Measurements from ENCODE around the gene CYP2W1.
"Not testable (repeated sequence)": the region's sequence is repeated elsewhere in the genome, so short reads cannot be mapped to it uniquely, and the experiment has no call there.

Gene CYP2W1

GRCh38 chr7:936386-937054, 46.5 kb upstream of the CYP2W1 start:
- peak; percentile 94 for DNase-seq (ENCODE audit: low read depth)
- no peak for TF ChIP-seq POLR2A (IDR thresholded peaks at IDR 0.05; ENCODE audit: extremely low read depth, insufficient read length)
- TF ChIP-seq MYC (IDR thresholded peaks at IDR 0.05; ENCODE audit: low read depth, low read length): no peak
- TF ChIP-seq MAX (IDR thresholded peaks at IDR 0.05; ENCODE audit: low read depth, low read length): no peak; the same call in 1 of the 2 replicates

GRCh38 chr7:937856-938484, 45.0 kb upstream of the CYP2W1 start:
- no peak for TF ChIP-seq CTCF (IDR thresholded peaks at IDR 0.05; ENCODE audit: low read depth, low read length)
- TF ChIP-seq POLR2A (IDR thresholded peaks at IDR 0.05; ENCODE audit: extremely low read depth, insufficient read length): no peak
- no peak for TF ChIP-seq MAX (IDR thresholded peaks at IDR 0.05; ENCODE audit: low read depth, low read length)
- no peak for TF ChIP-seq MYC (IDR thresholded peaks at IDR 0.05; ENCODE audit: low read depth, low read length)
- DNase-seq (ENCODE audit: low read depth): peak; percentile 35
- no peak overlapping the region for H3K4me3 ChIP-seq (ENCODE audit: low read depth, low read length)

More at GRCh38 chr7:936386-937054, 46.5 kb upstream of the CYP2W1 start:
- no peak overlapping the region for H3K4me3 ChIP-seq (ENCODE audit: low read depth, low read length)

- DNase-seq (ENCODE audit: low read depth): no peak
- TF ChIP-seq MYC (IDR thresholded peaks at IDR 0.05; ENCODE audit: low read depth, low read length) (no peak), MAX (IDR thresholded peaks at IDR 0.05; ENCODE audit: low read depth, low read length) (no peak), CTCF (IDR thresholded peaks at IDR 0.05; ENCODE audit: low read depth, low read length) (no peak), POLR2A (IDR thresholded peaks at IDR 0.05; ENCODE audit: extremely low read depth, insufficient read length) (no peak)
Measured at GRCh38 chr7:938546-939185, 44.3 kb upstream of the CYP2W1 start.

GRCh38 chr7:939843-940242, 43.1 kb upstream of the CYP2W1 start:
- TF ChIP-seq CTCF (IDR thresholded peaks at IDR 0.05; ENCODE audit: low read depth, low read length) (no peak), POLR2A (IDR thresholded peaks at IDR 0.05; ENCODE audit: extremely low read depth, insufficient read length) (no peak), MYC (IDR thresholded peaks at IDR 0.05; ENCODE audit: low read depth, low read length) (no peak), MAX (IDR thresholded peaks at IDR 0.05; ENCODE audit: low read depth, low read length) (no peak)
- no peak overlapping the region for H3K4me3 ChIP-seq (ENCODE audit: low read depth, low read length)
- DNase-seq (ENCODE audit: low read depth): no peak

More at GRCh38 chr7:938546-939185, 44.3 kb upstream of the CYP2W1 start:
- H3K4me3 ChIP-seq (ENCODE audit: low read depth, low read length): no peak overlapping the region

- TF ChIP-seq MYC (IDR thresholded peaks at IDR 0.05; ENCODE audit: low read depth, low read length) (no peak), CTCF (IDR thresholded peaks at IDR 0.05; ENCODE audit: low read depth, low read length) (no peak), MAX (IDR thresholded peaks at IDR 0.05; ENCODE audit: low read depth, low read length) (no peak), POLR2A (IDR thresholded peaks at IDR 0.05; ENCODE audit: extremely low read depth, insufficient read length) (no peak)
- no peak overlapping the region for H3K4me3 ChIP-seq (ENCODE audit: low read depth, low read length)
- DNase-seq (ENCODE audit: low read depth): no peak
Measured at GRCh38 chr7:940599-941408, 42.2 kb upstream of the CYP2W1 start.

GRCh38 chr7:943793-944192, 39.2 kb upstream of the CYP2W1 start:
- H3K4me3 ChIP-seq (ENCODE audit: low read depth, low read length); DNase-seq (ENCODE audit: low read depth): not testable (repeated sequence)
